ENCODE results near the gene ANKRD13D. TPM values are rescaled to one million over a fixed set of nuclear protein-coding genes. Genes with fewer than 3 reads are reported as not detected.

Gene ANKRD13D
- total and polyA plus RNA-seq, 2 of the 8 experiments (the other 6 are each of a cell fraction or from before 2014, with no cell fraction given) = 24.9 to 26.5 TPM

DNA sequence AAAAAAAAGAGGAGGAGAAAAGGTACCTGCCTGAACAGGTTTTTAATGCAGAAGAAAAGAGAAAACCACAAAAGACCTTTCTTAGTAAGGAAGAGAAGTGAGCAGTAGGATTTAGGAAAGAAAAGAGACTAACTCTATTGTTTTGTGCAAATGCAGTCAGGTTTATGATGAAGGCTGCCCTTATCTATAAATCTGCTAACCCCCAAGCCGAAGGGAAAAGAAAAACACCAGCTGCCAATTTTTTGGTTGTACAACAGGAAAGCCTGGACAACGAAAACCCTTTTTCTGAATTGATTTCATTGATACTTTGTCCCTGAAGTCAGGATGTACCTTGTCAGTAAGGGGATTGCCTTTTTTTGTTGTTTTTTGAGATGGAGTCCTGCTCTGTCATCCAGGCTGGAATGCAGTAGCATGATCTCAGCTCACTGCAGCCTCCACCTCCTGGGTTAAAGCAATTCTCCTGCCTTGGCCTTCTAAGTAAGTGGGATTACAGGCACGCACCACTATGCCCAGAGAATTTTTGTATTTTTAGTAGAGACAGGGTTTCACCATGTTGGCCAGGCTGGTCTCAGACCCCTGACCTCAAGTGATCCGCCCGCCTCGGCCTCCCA lies 43.1 kb downstream of the ANKRD13D start (continued):
- TF ChIP-seq, protein P1, sequence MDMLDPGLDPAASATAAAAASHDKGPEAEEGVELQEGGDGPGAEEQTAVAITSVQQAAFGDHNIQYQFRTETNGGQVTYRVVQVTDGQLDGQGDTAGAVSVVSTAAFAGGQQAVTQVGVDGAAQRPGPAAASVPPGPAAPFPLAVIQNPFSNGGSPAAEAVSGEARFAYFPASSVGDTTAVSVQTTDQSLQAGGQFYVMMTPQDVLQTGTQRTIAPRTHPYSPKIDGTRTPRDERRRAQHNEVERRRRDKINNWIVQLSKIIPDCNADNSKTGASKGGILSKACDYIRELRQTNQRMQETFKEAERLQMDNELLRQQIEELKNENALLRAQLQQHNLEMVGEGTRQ (IDR thresholded peaks at IDR 0.05; ENCODE audit: low read length) = no peak
- TF ChIP-seq HDAC2 (IDR thresholded peaks at IDR 0.05; ENCODE audit: borderline replicate concordance in 1 of 2, low read depth in 2 of 2, low read length in 2 of 2) (no peak), TAF7 (optimal IDR thresholded peaks at IDR 0.05; ENCODE audit: borderline replicate concordance, low read depth, low read length) (no peak), POLR2A (IDR thresholded peaks at IDR 0.05; ENCODE audit: control extremely low read depth in 1 of 2, low read depth in 2 of 2, low read length in 2 of 2) (no peak), TAF1 (IDR thresholded peaks at IDR 0.05; ENCODE audit: low read depth, low read length) (no peak)
